Measurements from ENCODE around the gene COL13A1.

Gene COL13A1

GRCh38 chr10:69944761-69945160 lies 143.1 kb downstream of the COL13A1 start:
- no peak for DNase-seq (ENCODE audit: low read depth in 2 of 2)

GRCh38 chr10:69948261-69948660 lies 146.6 kb downstream of the COL13A1 start:
- DNase-seq (ENCODE audit: low read depth in 2 of 2): no peak

GRCh38 chr10:69949770-69950169 lies 148.1 kb downstream of the COL13A1 start:
- DNase-seq (ENCODE audit: low read depth in 2 of 2): no peak

GRCh38 chr10:69951658-69952057 lies 150.0 kb downstream of the COL13A1 start:
- no peak for DNase-seq (ENCODE audit: low read depth in 2 of 2)

- DNase-seq (ENCODE audit: low read depth in 2 of 2): no peak
These were observed 150.5 kb downstream of the COL13A1 start for GRCh38 chr10:69952069-69952800.

- peak; percentile 19 to 33 for DNase-seq (ENCODE audit: low read depth in 2 of 2)
These were observed 151.1 kb downstream of the COL13A1 start for GRCh38 chr10:69952821-69953221.

- DNase-seq (ENCODE audit: low read depth in 2 of 2): no peak
These were observed 152.1 kb downstream of the COL13A1 start for GRCh38 chr10:69953851-69954250.

GRCh38 chr10:69955211-69955805 lies 153.6 kb downstream of the COL13A1 start:
- no peak for DNase-seq (ENCODE audit: low read depth in 2 of 2)

- no peak for DNase-seq (ENCODE audit: low read depth in 2 of 2)
These were observed 154.4 kb downstream of the COL13A1 start for GRCh38 chr10:69955897-69956740.

- DNase-seq (ENCODE audit: low read depth in 2 of 2): no peak
These were observed 155.1 kb downstream of the COL13A1 start for GRCh38 chr10:69956741-69957230.

- DNase-seq (ENCODE audit: low read depth in 2 of 2): no peak
These were observed 155.7 kb downstream of the COL13A1 start for GRCh38 chr10:69957241-69957885.

- DNase-seq (ENCODE audit: low read depth in 2 of 2): peak in 1 of 2 experiments; percentile 10
These were observed 156.3 kb downstream of the COL13A1 start for GRCh38 chr10:69957886-69958555.

GRCh38 chr10:69958556-69958902 lies 156.8 kb downstream of the COL13A1 start:
- DNase-seq (ENCODE audit: low read depth in 2 of 2): no peak

- no peak for DNase-seq (ENCODE audit: low read depth in 2 of 2)
These were observed 158.2 kb downstream of the COL13A1 start for GRCh38 chr10:69959911-69960310.

GRCh38 chr10:69960606-69960987 lies 158.9 kb downstream of the COL13A1 start:
- DNase-seq (ENCODE audit: low read depth in 2 of 2): no peak

- DNase-seq (ENCODE audit: low read depth in 2 of 2): no peak
These were observed 159.5 kb downstream of the COL13A1 start for GRCh38 chr10:69960988-69961880.

GRCh38 chr10:69961881-69962745 lies 160.4 kb downstream of the COL13A1 start:
- no peak for DNase-seq (ENCODE audit: low read depth in 2 of 2)

GRCh38 chr10:69962746-69963135 lies 161.0 kb downstream of the COL13A1 start:
- no peak for DNase-seq (ENCODE audit: low read depth in 2 of 2)

- no peak for DNase-seq (ENCODE audit: low read depth in 2 of 2)
These were observed 161.6 kb downstream of the COL13A1 start for GRCh38 chr10:69963178-69963834.
